GM21529 (cell line): ENCODE data around the gene OR3A3.
"Not testable (repeated sequence)": the region's sequence is repeated elsewhere in the genome, so short reads cannot be mapped to it uniquely, and the experiment has no call there.

Experiments
- ATAC-seq: cut with Tn5 transposase; IDR thresholded peaks from one replicate; pipeline ENCODE4 v1.9.1; 2021; ENCODE audit not compliant: unreplicated experiment

Gene OR3A3

GRCh38 chr17:3411070-3411469, at the start of gene OR3A3:
Gene OR3A3 (plus strand): TSS chr17:3411370.
- ATAC-seq, result no peak

- ATAC-seq, result not testable (repeated sequence)
Measured at GRCh38 chr17:3371167-3371566, 40.0 kb upstream of the OR3A3 start.

GRCh38 chr17:3378321-3378720, 32.8 kb upstream of the OR3A3 start:
- ATAC-seq, result no peak

DNA sequence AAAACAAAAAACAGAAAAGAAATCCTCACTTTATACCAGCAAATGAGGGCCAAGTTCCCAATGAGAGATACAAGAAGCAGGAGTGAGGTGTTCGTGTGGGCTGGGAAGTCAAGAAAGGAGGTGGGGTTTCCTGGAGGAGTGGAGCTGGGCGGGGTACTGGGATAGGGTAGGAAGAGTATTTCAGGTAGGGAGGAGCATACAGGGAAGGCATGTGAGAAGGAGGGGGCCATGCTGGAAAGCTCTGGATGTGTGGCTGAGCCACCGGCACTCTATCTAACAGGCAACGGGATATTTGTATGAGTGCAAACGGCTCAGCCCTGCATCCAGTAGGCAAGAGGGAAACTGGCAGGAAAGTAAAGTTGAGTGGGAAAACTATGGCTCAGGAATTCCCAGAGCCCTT, 29.2 kb upstream of the OR3A3 start:
- no peak for ATAC-seq

GRCh38 chr17:3385869-3386816, 25.0 kb upstream of the OR3A3 start, which contains the start of gene OR3A2:
Gene OR3A2 (minus strand): TSS chr17:3386308.
- no peak for ATAC-seq

DNA sequence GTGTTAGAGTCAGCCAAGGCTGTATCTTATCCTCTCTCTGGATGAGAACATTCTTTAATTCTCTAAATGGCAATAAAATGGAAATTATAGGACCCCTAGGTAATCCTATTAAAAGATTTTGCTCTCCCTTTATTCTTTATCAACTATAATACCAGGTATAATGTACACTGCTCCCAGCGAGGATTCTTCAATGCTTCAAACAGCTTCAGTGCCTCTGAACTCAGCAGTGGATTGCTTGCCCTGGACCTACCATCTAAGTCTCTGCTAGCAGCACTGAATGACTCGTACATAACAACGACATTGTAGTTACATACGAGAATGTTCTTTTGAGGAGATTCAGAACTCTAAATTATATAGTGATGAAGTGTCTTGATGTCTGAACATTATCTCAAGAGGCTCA, 21.4 kb upstream of the OR3A3 start:
- no peak for ATAC-seq

GRCh38 chr17:3397801-3398200, 13.4 kb upstream of the OR3A3 start:
- ATAC-seq, result not testable (repeated sequence)

DNA sequence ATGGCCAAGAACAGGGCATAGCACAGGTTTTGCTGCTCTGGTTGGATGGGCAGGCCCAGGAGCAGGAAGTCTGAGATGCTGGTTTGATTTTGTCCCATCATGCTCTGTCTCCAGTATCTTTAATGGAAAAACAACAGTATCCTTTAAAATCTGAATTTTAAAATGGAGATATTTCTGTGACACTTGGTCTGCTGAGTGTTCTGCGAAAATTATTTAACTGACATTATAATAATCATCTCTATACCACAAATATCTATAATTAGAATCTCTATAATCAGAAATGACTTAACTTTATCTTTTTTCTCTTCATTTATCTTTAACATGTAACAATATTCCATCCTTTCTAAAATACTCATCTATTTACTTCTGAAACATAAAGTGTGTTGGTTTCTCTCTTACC, 12.9 kb upstream of the OR3A3 start, which contains the start of gene OR1E1:
TSS of gene OR1E1 (minus strand) at position 101 of the 400 bp plus-strand sequence. CDS start at position 101, 0 bp downstream.
- ATAC-seq, result no peak

- ATAC-seq, result no peak
Measured at GRCh38 chr17:3400055-3400454, 11.1 kb upstream of the OR3A3 start.

DNA sequence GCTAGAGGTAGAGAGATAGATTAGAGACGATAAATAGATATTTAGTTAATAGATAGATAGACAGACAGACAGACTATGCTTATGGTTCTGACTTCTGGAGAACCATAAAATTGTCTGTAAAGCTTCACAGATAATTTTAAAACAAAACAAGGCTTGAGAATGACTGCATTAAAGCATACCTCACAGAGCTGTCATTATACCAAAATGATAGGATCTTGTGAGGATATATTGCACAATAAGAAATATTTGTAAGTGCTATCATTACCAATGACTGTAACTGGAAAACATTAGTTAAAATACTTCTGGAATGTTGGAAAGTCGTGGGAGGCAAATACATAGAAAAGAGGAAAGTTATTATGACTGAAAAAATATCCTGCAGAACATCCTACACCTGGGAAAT, 9.4 kb upstream of the OR3A3 start:
- ATAC-seq, result no peak

GRCh38 chr17:3403856-3404255, 7.3 kb upstream of the OR3A3 start:
- ATAC-seq, result not testable (repeated sequence)

GRCh38 chr17:3412216-3412615, 1.0 kb downstream of the OR3A3 start:
- ATAC-seq, result not testable (repeated sequence)

- ATAC-seq, result no peak
Measured at GRCh38 chr17:3415610-3416009, 4.4 kb downstream of the OR3A3 start.

DNA sequence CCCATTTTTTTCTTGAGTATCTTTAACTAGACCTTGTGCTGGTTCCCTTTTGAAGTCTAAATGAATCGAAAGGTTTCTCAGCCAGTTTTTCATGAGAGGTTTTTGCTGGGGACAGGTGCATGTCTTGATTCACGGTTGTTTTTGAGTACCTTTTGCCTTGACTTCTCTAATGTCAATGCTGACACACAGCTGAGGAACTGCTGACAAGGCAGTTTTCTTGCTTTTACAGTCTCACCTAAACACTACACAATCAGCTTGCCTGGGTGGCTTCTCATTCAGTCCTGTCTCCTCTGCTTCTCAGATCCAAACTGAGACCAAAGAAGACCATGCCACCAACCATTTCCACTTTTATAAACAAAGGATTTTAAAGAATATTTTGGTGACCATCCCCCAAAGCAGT, 7.1 kb downstream of the OR3A3 start:
- no peak for ATAC-seq

GRCh38 chr17:3433215-3433614, 22.0 kb downstream of the OR3A3 start:
- ATAC-seq, result not testable (repeated sequence)

DNA sequence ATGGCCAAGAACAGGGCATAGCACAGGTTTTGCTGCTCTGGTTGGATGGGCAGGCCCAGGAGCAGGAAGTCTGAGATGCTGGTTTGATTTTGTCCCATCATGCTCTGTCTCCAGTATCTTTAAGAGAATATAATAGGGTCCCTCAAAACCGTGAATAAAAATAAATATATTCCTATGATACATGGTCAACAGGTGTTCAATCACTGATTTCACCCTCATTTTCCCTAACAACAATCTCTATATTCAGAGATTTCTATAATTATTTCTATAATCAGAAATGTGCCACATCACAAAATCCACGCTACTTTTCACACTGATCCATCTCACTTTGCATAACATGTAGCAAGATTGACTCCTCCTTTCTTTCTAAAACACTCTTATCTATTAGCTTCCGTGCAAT, 22.6 kb downstream of the OR3A3 start, which contains the start of gene OR1E2:
TSS of gene OR1E2 (minus strand) at position 101 of the 400 bp plus-strand sequence. CDS start at position 101, 0 bp downstream.
- ATAC-seq, result no peak

DNA sequence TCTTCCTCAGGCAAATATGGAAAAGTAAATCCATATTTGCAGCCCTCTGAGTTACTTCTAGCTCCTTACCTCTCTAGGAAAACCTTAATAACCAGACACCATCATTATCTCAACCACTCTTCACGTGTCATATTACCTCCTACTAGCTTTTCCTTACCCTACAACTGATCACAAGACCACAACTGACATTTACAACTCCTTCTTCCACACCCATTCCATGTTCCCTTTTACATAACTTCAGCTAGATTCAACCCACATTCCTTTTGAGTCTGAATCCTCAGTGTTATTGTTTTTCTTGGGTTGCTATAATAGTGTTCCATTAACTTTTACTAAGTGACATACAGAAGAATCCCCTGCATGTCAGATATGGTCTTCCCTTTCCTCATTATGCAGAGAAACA, 27.2 kb downstream of the OR3A3 start:
- ATAC-seq, result no peak

DNA sequence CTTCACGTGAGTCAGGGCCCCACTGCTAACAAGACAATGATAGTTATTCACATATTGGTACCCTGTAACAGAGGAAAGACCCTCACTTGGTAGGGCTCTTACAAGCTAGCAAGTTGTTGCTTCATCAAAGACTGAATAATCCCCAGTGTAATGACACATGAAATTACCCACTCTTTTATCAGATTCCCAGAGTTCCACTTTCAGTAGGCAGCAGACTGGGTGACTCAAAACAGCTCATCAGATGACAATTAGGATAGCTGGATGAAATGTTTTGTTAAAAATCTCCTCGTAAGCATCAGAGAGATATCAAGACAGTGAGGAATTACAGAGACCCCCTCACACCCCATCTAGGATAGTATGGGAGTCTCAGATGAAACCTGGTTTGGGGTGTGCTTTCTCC, 29.3 kb downstream of the OR3A3 start:
- ATAC-seq, result no peak

DNA sequence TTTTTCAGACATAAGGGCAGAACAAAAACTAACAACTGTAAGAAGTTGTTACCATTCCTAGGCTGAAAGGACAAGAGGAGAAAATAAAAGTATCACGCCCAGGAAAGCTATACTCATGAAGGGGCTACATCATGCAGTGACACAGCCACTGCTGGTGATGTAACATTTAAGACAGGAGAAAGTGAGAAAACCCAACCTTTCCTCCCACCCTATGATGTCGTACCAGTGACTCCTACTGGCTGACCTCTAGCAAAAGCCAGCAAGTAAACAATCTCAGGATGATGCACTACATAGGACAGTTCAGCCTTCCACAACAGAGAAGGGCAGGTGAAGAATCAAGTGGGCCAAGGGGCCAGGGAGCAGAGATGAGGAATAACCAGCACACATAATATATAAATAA, 36.5 kb downstream of the OR3A3 start:
- no peak for ATAC-seq

GRCh38 chr17:3448059-3448665, 37.0 kb downstream of the OR3A3 start:
- no peak for ATAC-seq

DNA sequence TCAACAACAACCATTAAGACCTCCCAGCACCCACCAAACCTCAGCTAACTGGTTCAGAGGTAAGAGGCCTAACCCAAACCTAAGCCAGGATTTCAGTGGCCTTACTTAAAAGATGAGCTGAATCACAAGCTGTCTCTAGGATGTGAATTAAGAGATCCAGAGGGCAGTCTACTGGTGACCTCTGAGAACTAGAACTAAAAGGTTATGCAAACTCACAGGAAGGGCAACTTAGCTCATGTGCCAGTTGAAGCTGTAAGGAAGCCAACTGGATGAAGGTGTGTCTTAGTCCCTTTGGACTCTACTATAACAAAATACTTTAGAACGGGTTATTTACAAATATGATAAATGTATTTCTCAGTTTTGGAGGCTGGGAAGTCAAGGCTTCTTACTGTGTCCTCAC, 55.2 kb downstream of the OR3A3 start:
- not testable (repeated sequence) for ATAC-seq

DNA sequence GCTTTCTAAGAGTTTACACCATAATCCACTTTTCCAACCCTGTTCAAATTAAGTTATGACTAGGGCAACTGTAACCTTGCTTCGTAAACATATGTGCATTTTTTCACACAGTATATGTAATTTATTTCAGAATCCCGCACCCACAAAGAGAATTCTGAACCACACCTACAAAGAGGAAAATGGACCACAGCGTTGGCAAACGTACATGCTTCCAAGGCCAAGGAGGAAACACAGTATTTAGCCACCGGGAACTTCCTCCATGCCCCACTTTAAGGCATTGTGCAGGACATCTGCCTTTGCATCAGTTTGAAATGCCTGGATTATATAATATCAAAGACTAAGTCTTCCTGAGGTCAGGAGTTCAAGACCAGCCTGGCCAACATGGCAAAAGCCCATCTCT, 58.4 kb downstream of the OR3A3 start:
- no peak for ATAC-seq
